Measurements from ENCODE around the gene RFPL1.

RFPL1 gene

DNA sequence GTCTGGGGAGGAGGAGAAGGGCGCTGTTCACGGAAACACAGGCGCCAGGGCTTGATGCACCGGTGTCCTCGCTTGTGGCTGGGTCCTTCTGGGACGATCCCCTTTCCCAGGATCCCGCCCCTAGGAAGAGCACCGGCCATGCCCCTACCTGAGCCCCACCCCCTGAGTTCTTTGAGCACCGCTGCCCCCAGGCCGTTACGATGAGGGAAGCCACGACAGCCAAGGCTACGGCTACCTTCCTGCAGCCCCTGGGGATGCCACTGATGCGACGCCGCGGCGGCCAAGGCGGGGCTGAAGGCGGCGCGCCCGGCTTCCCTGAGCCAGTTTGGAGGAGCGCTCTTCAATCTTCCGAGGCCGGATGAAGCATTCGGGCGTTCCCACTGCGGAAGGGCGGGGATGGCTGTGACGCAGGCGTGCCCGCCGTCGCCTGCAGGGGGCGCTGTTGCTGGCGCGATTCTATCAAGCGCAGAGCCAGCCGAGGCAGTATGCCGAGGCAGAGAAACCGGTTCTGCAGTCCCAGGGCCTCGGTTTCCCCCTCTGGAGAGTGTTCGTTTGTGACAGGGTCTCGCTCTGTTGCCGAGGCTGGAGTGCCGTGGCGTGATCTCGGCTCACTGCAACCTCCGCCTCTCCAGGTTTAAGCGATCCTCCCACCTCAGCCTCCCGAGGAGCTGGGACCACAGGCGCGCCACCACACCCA is 31.9 kb downstream of the RFPL1 start:
- no peak for TF ChIP-seq FOXP2 (optimal IDR thresholded peaks at IDR 0.05; ENCODE audit: borderline replicate concordance, extremely low read depth, extremely low read length, insufficient read depth)
- TF ChIP-seq, protein P1, sequence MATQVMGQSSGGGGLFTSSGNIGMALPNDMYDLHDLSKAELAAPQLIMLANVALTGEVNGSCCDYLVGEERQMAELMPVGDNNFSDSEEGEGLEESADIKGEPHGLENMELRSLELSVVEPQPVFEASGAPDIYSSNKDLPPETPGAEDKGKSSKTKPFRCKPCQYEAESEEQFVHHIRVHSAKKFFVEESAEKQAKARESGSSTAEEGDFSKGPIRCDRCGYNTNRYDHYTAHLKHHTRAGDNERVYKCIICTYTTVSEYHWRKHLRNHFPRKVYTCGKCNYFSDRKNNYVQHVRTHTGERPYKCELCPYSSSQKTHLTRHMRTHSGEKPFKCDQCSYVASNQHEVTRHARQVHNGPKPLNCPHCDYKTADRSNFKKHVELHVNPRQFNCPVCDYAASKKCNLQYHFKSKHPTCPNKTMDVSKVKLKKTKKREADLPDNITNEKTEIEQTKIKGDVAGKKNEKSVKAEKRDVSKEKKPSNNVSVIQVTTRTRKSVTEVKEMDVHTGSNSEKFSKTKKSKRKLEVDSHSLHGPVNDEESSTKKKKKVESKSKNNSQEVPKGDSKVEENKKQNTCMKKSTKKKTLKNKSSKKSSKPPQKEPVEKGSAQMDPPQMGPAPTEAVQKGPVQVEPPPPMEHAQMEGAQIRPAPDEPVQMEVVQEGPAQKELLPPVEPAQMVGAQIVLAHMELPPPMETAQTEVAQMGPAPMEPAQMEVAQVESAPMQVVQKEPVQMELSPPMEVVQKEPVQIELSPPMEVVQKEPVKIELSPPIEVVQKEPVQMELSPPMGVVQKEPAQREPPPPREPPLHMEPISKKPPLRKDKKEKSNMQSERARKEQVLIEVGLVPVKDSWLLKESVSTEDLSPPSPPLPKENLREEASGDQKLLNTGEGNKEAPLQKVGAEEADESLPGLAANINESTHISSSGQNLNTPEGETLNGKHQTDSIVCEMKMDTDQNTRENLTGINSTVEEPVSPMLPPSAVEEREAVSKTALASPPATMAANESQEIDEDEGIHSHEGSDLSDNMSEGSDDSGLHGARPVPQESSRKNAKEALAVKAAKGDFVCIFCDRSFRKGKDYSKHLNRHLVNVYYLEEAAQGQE (IDR thresholded peaks at IDR 0.05; ENCODE audit: insufficient read depth in 1 of 2, low read depth in 2 of 2, low read length in 2 of 2): no peak
- no peak for TF ChIP-seq SIN3A (IDR thresholded peaks at IDR 0.05; ENCODE audit: borderline replicate concordance, insufficient read depth, low read length)
- TF ChIP-seq POLR2AphosphoS5 (IDR thresholded peaks at IDR 0.05; ENCODE audit: low read depth, low read length): no peak
- no peak for TF ChIP-seq TAF1 (IDR thresholded peaks at IDR 0.05; ENCODE audit: borderline replicate concordance, insufficient read depth, low read length)

DNA sequence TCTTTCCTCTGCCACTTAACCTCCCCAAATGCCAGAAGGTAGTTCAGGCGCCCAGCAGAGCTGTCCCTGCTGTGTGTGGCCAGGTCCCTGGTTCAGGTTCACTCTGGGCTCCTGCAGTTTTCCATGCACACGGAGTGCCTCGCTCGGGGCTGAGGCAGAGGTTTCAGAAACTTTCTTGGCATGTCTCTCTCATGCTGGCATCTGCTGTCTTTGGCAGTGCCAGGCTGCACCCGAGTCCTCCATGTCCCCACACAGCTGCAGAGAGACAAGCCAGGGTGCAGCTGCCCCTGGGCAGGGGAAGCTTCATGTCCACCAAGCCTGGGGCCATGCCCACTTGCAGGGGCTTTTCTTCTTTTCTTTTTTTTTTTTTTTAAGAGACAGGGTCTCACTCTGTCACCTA is 34.6 kb downstream of the RFPL1 start:
- TF ChIP-seq, protein P1 (IDR thresholded peaks at IDR 0.05; ENCODE audit: insufficient read depth in 1 of 2, low read depth in 2 of 2, low read length in 2 of 2): no peak
- TF ChIP-seq FOXP2 (optimal IDR thresholded peaks at IDR 0.05; ENCODE audit: borderline replicate concordance, extremely low read depth, extremely low read length, insufficient read depth) (no peak), SIN3A (IDR thresholded peaks at IDR 0.05; ENCODE audit: borderline replicate concordance, insufficient read depth, low read length) (no peak), TAF1 (IDR thresholded peaks at IDR 0.05; ENCODE audit: borderline replicate concordance, insufficient read depth, low read length) (no peak), POLR2AphosphoS5 (IDR thresholded peaks at IDR 0.05; ENCODE audit: low read depth, low read length) (no peak)

DNA sequence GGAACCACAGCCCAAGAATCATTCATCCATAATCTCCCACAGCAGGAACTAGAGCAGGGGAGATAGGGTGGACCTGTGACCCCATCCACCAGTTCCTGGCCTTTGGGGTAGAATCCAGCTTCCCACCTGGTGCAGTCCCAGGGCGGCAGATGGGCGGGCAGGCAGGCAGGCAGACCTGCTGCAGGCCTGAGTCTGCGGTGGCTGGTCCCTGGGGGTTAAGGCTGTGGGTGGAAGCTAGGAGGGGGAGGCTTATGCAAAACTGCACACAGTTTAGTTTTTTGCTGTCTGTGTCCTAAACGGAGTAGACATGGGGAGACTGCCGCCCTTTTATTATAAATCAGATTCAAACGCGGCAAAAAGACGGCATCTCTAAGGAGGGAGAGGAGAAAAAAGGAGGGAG is 37.2 kb downstream of the RFPL1 start:
- TF ChIP-seq TAF1 (IDR thresholded peaks at IDR 0.05; ENCODE audit: borderline replicate concordance, insufficient read depth, low read length) (no peak), POLR2AphosphoS5 (IDR thresholded peaks at IDR 0.05; ENCODE audit: low read depth, low read length) (no peak), FOXP2 (optimal IDR thresholded peaks at IDR 0.05; ENCODE audit: borderline replicate concordance, extremely low read depth, extremely low read length, insufficient read depth) (no peak), SIN3A (IDR thresholded peaks at IDR 0.05; ENCODE audit: borderline replicate concordance, insufficient read depth, low read length) (no peak)
- TF ChIP-seq, protein P1 (IDR thresholded peaks at IDR 0.05; ENCODE audit: insufficient read depth in 1 of 2, low read depth in 2 of 2, low read length in 2 of 2): no peak

DNA sequence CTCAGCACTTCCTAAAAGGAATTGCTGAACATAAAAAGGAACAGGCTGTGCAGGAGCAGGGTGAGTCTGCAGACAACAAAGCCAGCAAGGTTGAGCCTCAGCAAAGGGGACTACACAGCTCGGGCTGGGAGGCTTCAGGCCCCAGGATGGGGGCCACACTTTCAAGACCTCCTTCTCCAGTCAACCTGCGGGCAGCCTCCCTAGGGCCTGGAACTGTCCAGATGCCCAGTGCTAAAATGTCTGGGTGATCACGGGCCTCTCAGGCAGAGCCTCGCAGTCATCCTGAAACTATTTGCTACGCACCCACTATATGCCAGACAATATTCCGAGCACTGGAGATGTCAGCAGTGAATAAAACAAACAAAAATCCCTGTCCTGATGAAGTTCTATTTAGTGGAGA is 37.7 kb downstream of the RFPL1 start:
- TF ChIP-seq FOXP2 (optimal IDR thresholded peaks at IDR 0.05; ENCODE audit: borderline replicate concordance, extremely low read depth, extremely low read length, insufficient read depth) (no peak), SIN3A (IDR thresholded peaks at IDR 0.05; ENCODE audit: borderline replicate concordance, insufficient read depth, low read length) (no peak), POLR2AphosphoS5 (IDR thresholded peaks at IDR 0.05; ENCODE audit: low read depth, low read length) (no peak), TAF1 (IDR thresholded peaks at IDR 0.05; ENCODE audit: borderline replicate concordance, insufficient read depth, low read length) (no peak)
- TF ChIP-seq, protein P1 (IDR thresholded peaks at IDR 0.05; ENCODE audit: insufficient read depth in 1 of 2, low read depth in 2 of 2, low read length in 2 of 2): peak; percentile 62 to 82; a peak in 3 of 4 replicates

Measured in PFSK-1 (cell line).